Kidney (tissue), 14 donors: ENCODE data around the gene SUPT4H1. TPM values are rescaled to one million over a fixed set of nuclear protein-coding genes. Genes with fewer than 3 reads are reported as not detected.

Experiments used
- DNase-seq, 5 donors: peaks; one replicate each; pipeline ENCODE4 v3.0.0-alpha.2; 2013 to 2020
- FAIRE-seq: peaks from 2 replicates; lab custom pipeline; 2012; peaks lifted over from hg19 to GRCh38; lab: Jason Lieb, UNC
- H3K27ac ChIP-seq, 2 donors: one replicate each; pipeline ENCODE4 v1.7.0; 2013; ENCODE audit warnings: low read depth in 2 of 2, low read length in 2 of 2, inconsistent platforms in 1 of 2
- H3K27me3 ChIP-seq: one replicate; pipeline ENCODE4 v1.7.1; 2013; ENCODE audit warnings: low read length, inconsistent platforms; ENCODE audit not compliant: control insufficient read depth, insufficient read depth
- H3K36me3 ChIP-seq, 3 donors: one replicate each; pipeline versions ENCODE4 v1.7.0 to v1.7.1; 2013; ENCODE audit warnings: low read length in 3 of 3, control low read depth in 1 of 3, inconsistent platforms in 1 of 3; ENCODE audit not compliant: insufficient read depth in 3 of 3, control insufficient read depth in 2 of 3
- H3K4me1 ChIP-seq, 3 donors: one replicate each; pipeline versions ENCODE4 v1.7.0 to v1.7.1; 2013; ENCODE audit warnings: low read length in 3 of 3, inconsistent platforms in 1 of 3, low read depth in 1 of 3; ENCODE audit not compliant: control insufficient read depth in 2 of 3, insufficient read depth in 2 of 3
- H3K4me3 ChIP-seq, 3 donors: one replicate each; pipeline versions ENCODE4 v1.7.0 to v1.8.1; 2013; ENCODE audit warnings: low read length in 3 of 3, control low read depth in 1 of 3, inconsistent platforms in 1 of 3
- H3K9ac ChIP-seq, 3 donors: one replicate each; pipeline versions ENCODE4 v1.7.0 to v1.7.1; 2013; ENCODE audit warnings: low read length in 3 of 3, control low read depth in 1 of 3, inconsistent platforms in 1 of 3
- H3K9me3 ChIP-seq, 3 donors: one replicate each; pipeline versions ENCODE4 v1.7.0 to v1.7.1; 2013; ENCODE audit warnings: low read length in 3 of 3, control low read depth in 1 of 3, inconsistent platforms in 1 of 3; ENCODE audit not compliant: control insufficient read depth in 2 of 3, insufficient read depth in 1 of 3
- CTCF ChIP-seq: IDR thresholded peaks from 3 replicates; pipeline ENCODE4 v1.5.1; 2012; ENCODE audit warnings: mild to moderate bottlenecking, moderate library complexity, borderline replicate concordance; ENCODE audit not compliant: insufficient read depth; ENCODE audit errors: extremely low read depth
- intact Hi-C: fragments of 100-400 bp; cut with DNase I; formaldehyde crosslinking; loops from one replicate; pipeline ENCODE4 v1.11.1; 2022
- polyA plus RNA-seq: library from polyadenylated mRNA; stranded (reverse); fragments of 350-450 nt; fragmentation: Illumina TruSeq; extraction: RNeasy Lipid Tissue Mini Kit (QIAGEN cat#74804); gene quantifications from one replicate; pipeline ENCODE4 v1.2.3, GENCODE V29; 2014; ENCODE audit warnings: low read depth, low replicate concordance; ENCODE audit not compliant: insufficient read depth
- total RNA-seq: library from RNA; stranded (reverse); fragmentation: NEBNext Ultra II Directional; extraction: Animal tissue kit (Norgen Biotek cat#: 25700); gene quantifications from one replicate; pipeline ENCODE4 v1.2.1, GENCODE V29; 2021
- donor health status: control.
- donor health status: control.
- donor health status: control.
- donor health status: control.
- donor health status: control.
- donor health status: DM: yes; HTN: yes; CAD: no.
- donor health status: Normal renal cell carcinoma (clear cell type).

The SUPT4H1 gene
- total and polyA plus RNA-seq, 2 donors from 2014 or later, result 60.5 to 129 TPM

DNA sequence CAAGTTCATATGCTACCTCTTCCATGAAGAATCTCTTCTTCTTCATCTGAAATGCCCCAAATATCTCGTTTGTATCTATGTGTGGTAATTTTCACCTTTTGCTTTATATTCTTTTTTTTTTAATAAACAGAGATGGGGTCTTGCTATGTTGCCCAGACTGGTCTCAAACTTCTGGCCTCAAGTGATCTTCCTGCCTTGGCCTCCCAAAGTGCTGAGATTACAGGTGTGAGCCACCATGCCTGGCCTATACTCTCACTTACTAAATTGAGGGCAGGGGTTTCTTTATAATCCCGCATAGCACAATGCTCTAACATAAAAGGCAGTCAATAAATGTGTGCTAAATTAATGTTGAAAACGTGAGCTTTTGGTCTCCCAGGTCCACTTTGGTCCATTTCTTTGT is 34.7 kb upstream of the SUPT4H1 start:
- Histone ChIP-seq H3K9me3 (no peaks in the 10 kb centered on the region), H3K4me3 (no peak overlapping the region), H3K27me3 (no peaks in the 10 kb centered on the region), H3K9ac (no peak overlapping the region), H3K27ac (no peak overlapping the region), H3K4me1 (peaks cover 11 to 19% (median 16%) of the 10 kb centered on the region in 3 donors), H3K36me3 (no peaks in the 10 kb centered on the region)
- DNase-seq, result no peak
- no peak for TF ChIP-seq CTCF
- no peak for FAIRE-seq
- intact Hi-C loops, result no loop called here

DNA sequence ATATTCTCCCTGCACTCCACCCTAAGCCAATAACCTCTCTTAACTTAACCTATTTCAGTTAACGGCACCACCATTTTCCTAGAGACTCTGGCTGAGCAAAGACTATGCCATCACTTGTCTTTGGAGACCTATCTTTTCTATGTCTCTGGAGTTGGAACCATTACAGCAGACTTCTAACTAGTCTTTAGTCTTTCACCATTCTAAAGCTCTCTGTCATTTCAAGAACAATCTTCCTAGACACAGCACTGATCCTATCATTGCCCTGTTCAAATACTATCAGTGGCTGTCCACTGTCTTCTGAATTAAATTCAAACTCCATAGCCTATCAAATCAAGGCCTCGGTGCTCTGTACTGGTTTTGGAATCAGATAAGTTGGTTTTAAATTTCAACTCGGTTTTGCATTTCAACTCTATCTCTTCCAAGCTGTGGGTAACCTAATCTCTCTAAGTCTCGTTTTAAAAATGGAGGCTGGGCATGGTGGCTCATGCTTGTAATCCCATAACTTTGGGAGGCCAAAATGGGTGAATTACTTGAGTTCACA is 33.4 kb upstream of the SUPT4H1 start:
- intact Hi-C loops, result no loop called here

DNA sequence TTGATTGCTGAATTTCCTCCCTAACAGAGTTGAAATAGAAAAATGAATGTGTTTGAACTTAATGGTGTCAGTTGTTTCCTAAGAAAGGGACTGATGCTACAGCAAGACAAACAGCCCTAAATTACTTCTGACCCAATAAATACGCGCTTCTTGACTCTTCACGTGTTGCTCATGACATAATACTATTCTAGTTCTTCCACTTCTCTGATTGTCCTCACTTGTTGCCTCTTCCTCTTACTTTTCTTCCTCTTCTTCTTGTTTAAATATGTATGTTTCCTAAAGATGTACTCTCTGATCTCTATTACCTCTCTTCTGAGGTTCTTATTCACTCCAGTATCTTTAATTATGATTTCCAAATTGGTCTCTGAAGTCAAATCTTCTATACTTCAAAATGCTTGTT is 32.9 kb upstream of the SUPT4H1 start:
- DNase-seq (no peak), FAIRE-seq (no peak)
- Histone ChIP-seq H3K36me3 (no peaks in the 10 kb centered on the region), H3K9me3 (no peaks in the 10 kb centered on the region), H3K9ac (no peak overlapping the region), H3K27ac (no peak overlapping the region), H3K27me3 (no peaks in the 10 kb centered on the region), H3K4me3 (no peak overlapping the region), H3K4me1 (peaks cover 16 to 28% (median 26%) of the 10 kb centered on the region in 3 donors)
- intact Hi-C loops, result no loop called here
- no peak for TF ChIP-seq CTCF

More for the DNA sequence above, 33.4 kb upstream of the SUPT4H1 start:
- Histone ChIP-seq H3K4me3 (no peak overlapping the region), H3K27me3 (no peaks in the 10 kb centered on the region), H3K9me3 (no peaks in the 10 kb centered on the region), H3K36me3 (no peaks in the 10 kb centered on the region), H3K27ac (no peak overlapping the region), H3K9ac (no peak overlapping the region), H3K4me1 (peaks cover 16 to 25% (median 21%) of the 10 kb centered on the region in 3 donors)
- TF ChIP-seq CTCF, result no peak
- DNase-seq (no peak), FAIRE-seq (no peak)
